ENCODE measurements around the gene ANKDD1A.

- no peak for TF ChIP-seq CTCF (IDR thresholded peaks at IDR 0.05)
- no peak for TF ChIP-seq CDX4 (CRISPR knock-in tag; IDR thresholded peaks at IDR 0.05; ENCODE audit: borderline replicate concordance)
Measured at GRCh38 chr15:64950888-64951287, 39.2 kb downstream of the ANKDD1A start.

Data from WTC11 (cell line).